GM18870 (cell line): Measurements from ENCODE around the gene KLHL10.

Experiments used
- ATAC-seq: cut with Tn5 transposase; IDR thresholded peaks from one replicate; pipeline ENCODE4 v1.9.1; 2021; ENCODE audit warnings: moderate library complexity; ENCODE audit not compliant: unreplicated experiment

KLHL10 gene

GRCh38 chr17:41892021-41892376 lies 54.4 kb downstream of the KLHL10 start:
- ATAC-seq, result no peak

DNA sequence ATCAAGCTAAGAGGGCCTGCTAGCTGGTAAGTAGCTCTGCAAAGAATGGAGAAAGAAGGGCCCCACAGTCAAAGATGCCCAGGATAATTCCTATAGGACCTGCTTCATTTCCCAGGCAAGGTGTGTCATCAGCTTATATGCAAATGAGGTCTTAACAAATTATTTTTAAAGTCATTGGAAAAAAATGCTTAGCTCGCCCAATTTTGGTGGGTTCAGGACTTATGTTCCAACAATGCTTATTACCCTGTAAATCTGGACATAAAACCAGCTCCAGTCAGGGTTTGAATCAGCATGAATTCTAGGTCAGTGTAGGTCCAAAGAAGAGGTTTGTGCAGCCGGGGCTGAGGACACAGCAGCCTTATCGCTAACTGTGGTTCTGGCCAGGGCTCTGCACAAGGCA lies 55.8 kb downstream of the KLHL10 start:
- ATAC-seq, result no peak

GRCh38 chr17:41894791-41895331 lies 57.2 kb downstream of the KLHL10 start:
- ATAC-seq, result no peak

GRCh38 chr17:41895617-41896016 lies 58.0 kb downstream of the KLHL10 start:
- ATAC-seq, result no peak

DNA sequence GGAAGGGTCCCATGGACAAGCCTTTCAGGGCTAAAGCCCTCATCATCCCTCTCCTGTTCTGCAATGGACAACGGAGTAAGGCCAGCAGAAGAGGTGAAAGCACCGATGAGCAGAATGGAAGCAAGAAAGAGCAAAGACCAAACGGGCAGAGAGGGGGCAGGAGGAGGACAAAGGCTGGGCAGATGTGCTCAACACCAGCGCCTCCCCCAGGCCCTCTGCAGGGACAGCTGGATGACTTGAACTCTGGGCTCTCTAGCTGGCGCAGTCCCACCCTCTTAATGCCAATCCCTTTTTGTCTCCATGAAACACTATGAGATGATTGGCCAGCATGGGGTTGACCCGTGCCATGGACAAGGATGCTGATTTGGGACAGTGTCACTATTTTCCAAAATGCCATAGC lies 59.1 kb downstream of the KLHL10 start:
- no peak for ATAC-seq
